Osteocyte (in vitro differentiated cells): ENCODE data around the gene STAU1. TPM values are rescaled to one million over a fixed set of nuclear protein-coding genes. Genes with fewer than 3 reads are reported as not detected.

Experiments
- DNase-seq: peaks from one replicate; pipeline ENCODE4 v3.0.0; 2021; ENCODE audit warnings: mixed read lengths; ENCODE audit not compliant: unreplicated experiment; ENCODE audit errors: extremely low spot score
- H3K27ac Mint-ChIP-seq: one replicate; pipeline ENCODE4 v1.8.0; 2021; ENCODE audit warnings: mild to moderate bottlenecking, mixed read lengths; ENCODE audit not compliant: unreplicated experiment
- H3K27me3 Mint-ChIP-seq: one replicate; pipeline ENCODE4 v1.8.0; 2021; ENCODE audit warnings: mixed read lengths; ENCODE audit not compliant: unreplicated experiment
- H3K36me3 Mint-ChIP-seq: one replicate; pipeline ENCODE4 v1.8.0; 2021; ENCODE audit warnings: mixed read lengths; ENCODE audit not compliant: unreplicated experiment
- H3K4me1 Mint-ChIP-seq: one replicate; pipeline ENCODE4 v1.8.0; 2021; ENCODE audit warnings: mixed read lengths; ENCODE audit not compliant: unreplicated experiment
- H3K4me3 Mint-ChIP-seq: one replicate; pipeline ENCODE4 v1.8.0; 2021; ENCODE audit warnings: mild to moderate bottlenecking, moderate library complexity, mixed read lengths; ENCODE audit not compliant: unreplicated experiment
- H3K9me3 Mint-ChIP-seq: one replicate; pipeline ENCODE4 v1.8.0; 2021; ENCODE audit warnings: mixed read lengths; ENCODE audit not compliant: unreplicated experiment
- CTCF ChIP-seq: fragments of 200-600 bp; sonication (generic); IDR thresholded peaks from 2 replicates; pipeline ENCODE4 v1.5.0; 2021; ENCODE audit warnings: antibody characterized with exemption, mild to moderate bottlenecking, moderate library complexity
- total RNA-seq: library from RNA; stranded (reverse); gene quantifications from 2 replicates; pipeline ENCODE4 v1.2.1, GENCODE V29; 2021

The STAU1 gene
- total RNA-seq, 1 donor from 2014 or later = 83.1 TPM

- H3K27ac Mint-ChIP-seq = no peak overlapping the region
- no peak for TF ChIP-seq CTCF
- no peak for DNase-seq
- H3K4me3 Mint-ChIP-seq = no peak overlapping the region
- no peaks in the 10 kb centered on the region for H3K27me3 Mint-ChIP-seq
- H3K36me3 Mint-ChIP-seq = no peaks in the 10 kb centered on the region
- peaks cover 37% of the 10 kb centered on the region for H3K4me1 Mint-ChIP-seq
- no peaks in the 10 kb centered on the region for H3K9me3 Mint-ChIP-seq
Measured at GRCh38 chr20:49183444-49183843, 4.7 kb downstream of the STAU1 start.

- peaks cover 32% of the 10 kb centered on the region for H3K4me1 Mint-ChIP-seq
- H3K27ac Mint-ChIP-seq = no peak overlapping the region
- no peak for DNase-seq
- no peak for TF ChIP-seq CTCF
- H3K9me3 Mint-ChIP-seq = no peaks in the 10 kb centered on the region
- no peaks in the 10 kb centered on the region for H3K36me3 Mint-ChIP-seq
- no peaks in the 10 kb centered on the region for H3K27me3 Mint-ChIP-seq
- no peak overlapping the region for H3K4me3 Mint-ChIP-seq
Measured at GRCh38 chr20:49181265-49181877, 6.8 kb downstream of the STAU1 start.

GRCh38 chr20:49179368-49180277, 8.5 kb downstream of the STAU1 start:
- TF ChIP-seq CTCF = no peak
- Mint-ChIP-seq H3K27ac (peak overlapping the region; percentile 2), H3K27me3 (no peaks in the 10 kb centered on the region), H3K4me1 (peaks cover 17% of the 10 kb centered on the region), H3K4me3 (no peak overlapping the region), H3K36me3 (no peaks in the 10 kb centered on the region), H3K9me3 (no peaks in the 10 kb centered on the region)
- no peak for DNase-seq

GRCh38 chr20:49174183-49174582, 14.0 kb downstream of the STAU1 start:
- H3K9me3 Mint-ChIP-seq = no peaks in the 10 kb centered on the region
- TF ChIP-seq CTCF = no peak
- no peak for DNase-seq
- no peak overlapping the region for H3K4me3 Mint-ChIP-seq
- H3K27ac Mint-ChIP-seq = no peak overlapping the region
- H3K36me3 Mint-ChIP-seq = peaks cover 16% of the 10 kb centered on the region
- H3K4me1 Mint-ChIP-seq = no peaks in the 10 kb centered on the region
- H3K27me3 Mint-ChIP-seq = no peaks in the 10 kb centered on the region

- H3K36me3 Mint-ChIP-seq = peaks cover 16% of the 10 kb centered on the region
- no peaks in the 10 kb centered on the region for H3K9me3 Mint-ChIP-seq
- DNase-seq = no peak
- no peak overlapping the region for H3K4me3 Mint-ChIP-seq
- peaks cover 15% of the 10 kb centered on the region for H3K4me1 Mint-ChIP-seq
- TF ChIP-seq CTCF = no peak
- no peaks in the 10 kb centered on the region for H3K27me3 Mint-ChIP-seq
- H3K27ac Mint-ChIP-seq = no peak overlapping the region
Measured at GRCh38 chr20:49172413-49172812, 15.7 kb downstream of the STAU1 start.
